GM21447 (cell line): ENCODE measurements around the gene HIP1.
"Not testable (repeated sequence)": the region's sequence is repeated elsewhere in the genome, so short reads cannot be mapped to it uniquely, and the experiment has no call there.

ENCODE experiments used
- ATAC-seq: cut with Tn5 transposase; IDR thresholded peaks from one replicate; pipeline ENCODE4 v1.9.1; 2021; ENCODE audit not compliant: unreplicated experiment

Gene HIP1

DNA sequence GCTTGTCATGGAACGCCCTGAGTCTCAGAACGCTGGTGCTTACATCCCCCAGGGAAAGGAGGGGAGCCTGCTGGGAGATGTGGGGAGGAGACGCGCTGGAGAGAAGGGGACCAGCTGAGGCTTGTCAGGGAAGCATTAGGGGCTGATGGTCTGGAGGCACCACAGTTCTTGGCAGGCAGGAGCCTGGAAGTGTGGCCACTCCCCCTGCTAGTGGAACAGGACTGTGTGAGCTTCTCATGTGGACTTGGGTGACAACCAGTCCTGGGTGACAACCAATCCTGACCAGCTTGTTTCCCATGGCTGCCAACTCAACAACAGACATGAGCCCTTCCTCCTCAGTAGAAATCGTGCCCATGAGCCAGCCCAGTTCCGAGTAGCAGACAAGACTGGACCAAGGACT is 158.8 kb downstream of the HIP1 start:
- ATAC-seq: no peak

DNA sequence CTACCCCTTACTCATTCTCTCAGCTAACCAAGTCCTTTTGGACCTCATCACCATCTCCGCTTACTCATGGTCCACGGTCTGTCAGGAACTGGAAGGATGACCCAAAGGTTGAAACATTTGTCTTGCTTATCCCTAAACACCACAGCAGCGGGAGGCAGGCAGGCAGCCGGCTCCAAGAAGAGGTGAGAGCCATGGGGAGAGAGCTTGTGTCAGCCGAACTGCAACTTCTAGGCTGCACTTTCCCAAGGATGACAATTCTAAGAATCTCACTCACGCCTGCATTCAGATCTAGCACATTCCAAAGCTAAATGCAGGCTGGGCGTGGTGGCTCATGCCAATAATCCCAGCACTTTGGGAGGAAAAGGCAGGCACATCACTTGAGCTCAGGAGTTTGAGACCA is 160.7 kb downstream of the HIP1 start:
- no peak for ATAC-seq

- ATAC-seq: no peak
These were observed 163.1 kb downstream of the HIP1 start for GRCh38 chr7:75575488-75576121.

- ATAC-seq: no peak
These were observed 165.2 kb downstream of the HIP1 start for GRCh38 chr7:75573477-75574019.

DNA sequence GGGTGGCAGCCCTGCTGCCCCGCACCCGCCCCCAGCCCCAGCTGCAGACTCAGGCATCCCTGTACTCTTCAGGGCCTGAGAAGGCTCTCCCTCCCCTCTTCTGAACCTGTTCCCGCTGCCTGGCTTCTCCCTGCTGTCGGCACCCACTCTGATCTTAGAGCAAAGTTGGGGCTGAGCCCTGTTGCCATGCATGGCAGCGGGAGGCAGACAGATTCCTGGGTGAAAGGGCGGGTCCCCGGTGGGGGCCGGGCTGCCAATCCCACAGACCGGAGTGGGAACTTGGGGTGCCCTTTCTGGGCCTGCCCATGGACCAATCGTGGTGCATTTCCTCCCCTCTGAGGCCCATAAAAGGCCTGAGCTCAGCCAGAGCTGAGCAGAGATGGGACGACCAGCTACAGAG is 165.9 kb downstream of the HIP1 start:
- ATAC-seq: no peak

DNA sequence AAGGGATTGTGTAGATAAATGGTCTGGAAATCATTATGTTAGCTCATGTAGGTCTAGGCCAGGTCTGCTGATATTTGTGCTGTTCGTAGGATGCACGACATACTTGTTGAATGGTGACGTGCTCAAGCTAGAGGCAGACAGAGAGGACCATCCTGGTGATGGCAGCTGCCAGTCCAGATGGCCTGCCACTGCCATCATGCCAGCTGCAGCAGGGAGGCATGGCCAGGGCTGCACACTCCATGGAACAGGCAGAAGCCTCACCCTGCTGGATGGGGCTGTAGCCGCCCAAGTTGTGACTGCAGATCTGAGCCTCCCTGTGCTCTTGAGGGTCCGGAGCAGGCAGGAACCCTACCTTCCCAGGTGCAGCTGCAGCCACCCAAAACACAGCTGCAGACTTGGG is 166.3 kb downstream of the HIP1 start:
- ATAC-seq: no peak

DNA sequence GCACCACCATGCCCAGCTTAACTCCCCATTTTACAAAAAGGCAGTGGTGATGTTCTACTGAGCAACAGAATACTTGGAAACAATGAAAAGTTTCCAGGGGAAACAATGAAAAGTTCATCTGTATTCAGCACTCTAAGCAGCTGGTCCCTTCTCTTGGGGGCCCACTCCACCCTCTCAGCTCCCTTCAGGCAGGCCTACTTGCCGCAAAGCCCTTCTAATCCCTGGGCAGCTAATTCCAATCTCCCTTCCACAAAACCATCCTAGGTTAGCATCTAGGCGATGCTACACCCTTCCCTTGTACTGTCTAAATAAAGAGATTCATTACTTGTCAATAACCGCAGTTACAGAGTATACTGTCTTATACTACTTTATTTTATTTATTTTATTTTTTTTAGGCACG is 167.5 kb downstream of the HIP1 start:
- ATAC-seq: no peak

DNA sequence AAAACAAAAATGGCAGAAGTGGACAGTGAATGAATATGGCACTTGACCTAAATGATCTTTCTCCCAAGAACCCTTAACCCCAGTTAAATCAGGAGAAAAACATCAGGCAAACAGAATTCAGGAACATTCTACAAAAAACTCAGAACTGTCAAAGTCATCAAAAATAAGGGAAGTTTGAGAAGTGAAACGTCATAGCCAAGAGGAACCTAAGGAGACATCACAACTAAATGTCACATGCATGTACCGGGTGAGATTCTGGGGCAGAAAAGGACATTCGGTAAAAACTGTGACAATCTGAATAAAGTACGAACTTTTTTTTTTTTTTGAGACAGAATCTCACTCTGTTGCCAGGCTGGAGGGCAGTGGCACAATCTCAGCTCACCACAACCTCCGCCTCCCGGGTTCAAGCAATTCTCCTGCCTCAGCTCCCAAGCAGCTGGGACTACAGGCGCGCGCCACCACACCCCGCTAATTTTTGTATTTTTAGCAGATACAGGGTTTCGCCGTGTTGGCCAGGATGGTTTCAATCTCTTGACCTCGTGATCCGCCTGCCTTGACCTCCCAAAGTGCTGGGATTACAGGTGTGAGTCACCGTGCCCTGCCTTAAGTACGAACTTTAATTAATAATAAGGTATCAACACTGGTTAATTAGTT is 169.0 kb downstream of the HIP1 start:
- ATAC-seq: not testable (repeated sequence)

- ATAC-seq: no peak
These were observed 170.7 kb downstream of the HIP1 start for GRCh38 chr7:75567948-75568595.

- ATAC-seq: no peak
These were observed 173.5 kb downstream of the HIP1 start for GRCh38 chr7:75565132-75565837.

- ATAC-seq: no peak
These were observed 175.6 kb downstream of the HIP1 start for GRCh38 chr7:75563171-75563570.

DNA sequence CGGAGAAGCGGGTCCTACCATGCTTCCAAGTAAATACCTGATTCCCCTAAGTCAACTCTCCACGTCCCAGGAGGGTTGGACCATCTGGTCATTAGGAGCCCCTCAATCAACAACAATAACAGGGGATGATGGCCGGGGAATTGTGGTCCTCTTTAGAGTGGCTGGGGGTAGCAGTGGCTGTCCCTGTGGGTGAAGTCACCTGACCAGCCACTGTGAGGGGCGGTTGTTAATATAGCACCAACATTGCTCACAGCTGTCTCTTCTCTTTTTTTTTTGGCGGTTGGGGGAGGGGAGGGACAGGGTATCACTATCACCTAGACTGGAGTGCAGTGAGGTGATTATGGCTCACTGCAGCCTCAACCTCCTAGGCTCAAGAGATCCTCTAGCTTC is 178.8 kb downstream of the HIP1 start:
- no peak for ATAC-seq

- no peak for ATAC-seq
These were observed 179.3 kb downstream of the HIP1 start for GRCh38 chr7:75559355-75559975.

- not testable (repeated sequence) for ATAC-seq
These were observed 181.9 kb downstream of the HIP1 start for GRCh38 chr7:75556835-75557234.

GRCh38 chr7:75555736-75556135 is 183.0 kb downstream of the HIP1 start:
- ATAC-seq: no peak

GRCh38 chr7:75546237-75547015 is 192.3 kb downstream of the HIP1 start:
- no peak for ATAC-seq

DNA sequence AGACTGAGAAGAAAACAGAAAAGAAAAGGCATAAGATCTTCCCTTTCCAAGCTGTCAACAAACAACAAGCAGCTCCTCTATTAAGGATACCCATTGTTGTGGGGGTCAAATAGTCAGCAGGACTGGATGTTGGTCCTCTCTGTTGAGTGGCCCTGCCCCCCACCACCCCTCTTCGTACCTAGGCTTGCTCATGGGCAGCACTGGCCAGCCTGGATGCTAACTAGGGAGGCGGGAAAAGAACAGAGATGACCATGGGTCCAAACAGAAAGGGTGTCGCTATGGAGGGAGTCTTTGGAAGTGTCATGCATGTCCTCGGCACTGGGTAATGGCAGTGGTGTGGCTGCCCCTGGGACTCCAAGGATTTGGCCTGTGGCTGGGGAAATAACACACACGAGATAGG is 201.0 kb downstream of the HIP1 start:
- ATAC-seq: no peak

DNA sequence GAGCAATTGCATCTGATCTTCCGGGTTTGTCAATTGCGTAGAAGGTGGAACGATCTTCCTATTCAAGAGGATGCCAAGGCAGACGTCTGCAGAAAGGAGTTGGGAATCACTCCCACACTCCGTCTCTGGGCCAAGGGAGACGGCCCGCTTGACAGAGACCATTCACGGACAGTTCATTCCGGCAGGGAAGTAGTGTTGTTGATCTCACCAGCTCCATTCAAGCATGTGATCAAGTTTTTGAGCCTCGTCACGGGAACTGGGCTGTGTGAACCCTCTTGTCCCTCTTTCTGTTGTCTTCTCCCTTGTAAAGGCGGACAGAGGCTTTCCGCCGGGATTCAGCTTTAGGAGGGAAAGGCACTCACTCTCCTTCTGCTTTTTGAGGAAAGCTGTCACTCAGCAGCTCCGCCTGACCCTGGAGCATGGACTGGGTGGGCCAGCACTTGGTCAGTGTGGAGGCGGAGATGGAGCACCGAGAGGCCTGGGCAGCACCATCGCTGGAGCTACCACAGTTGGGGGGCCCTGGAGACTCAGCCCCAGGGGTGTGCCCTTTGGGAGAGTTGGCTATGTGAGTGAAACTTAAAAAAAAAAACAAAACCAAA is 201.7 kb downstream of the HIP1 start:
- ATAC-seq: no peak

- no peak for ATAC-seq
These were observed 202.2 kb downstream of the HIP1 start for GRCh38 chr7:75536491-75536890.

DNA sequence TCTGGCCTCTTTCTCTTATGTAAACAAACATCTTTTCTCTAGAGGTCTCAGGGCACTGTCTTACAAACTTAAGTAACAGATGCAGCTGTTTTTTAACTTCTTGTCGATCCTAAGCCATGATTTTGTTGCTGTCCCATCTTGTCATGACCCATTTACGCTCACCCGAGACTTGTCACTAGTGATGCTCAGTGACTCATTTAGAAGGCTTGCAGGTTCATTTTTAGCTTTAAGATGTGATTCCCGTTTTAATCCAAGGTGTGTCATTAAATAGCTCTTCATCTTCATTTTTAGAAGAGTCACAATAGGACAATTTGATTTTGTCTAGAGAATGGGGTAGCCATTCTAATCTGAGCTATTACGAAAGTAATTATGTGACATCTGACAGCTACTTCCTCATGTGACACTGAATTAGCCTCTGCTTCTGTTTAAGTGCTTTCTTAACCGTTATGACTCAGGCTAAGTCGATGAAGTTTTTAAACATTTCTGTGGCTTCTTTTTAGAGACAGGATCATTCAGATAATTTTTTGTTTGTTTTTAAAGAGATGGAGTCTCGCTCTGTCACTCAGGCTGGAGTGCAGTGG is 203.9 kb downstream of the HIP1 start:
- ATAC-seq: peak; percentile 73
